ENCODE measurements around the gene NDOR1.

NDOR1 gene

DNA sequence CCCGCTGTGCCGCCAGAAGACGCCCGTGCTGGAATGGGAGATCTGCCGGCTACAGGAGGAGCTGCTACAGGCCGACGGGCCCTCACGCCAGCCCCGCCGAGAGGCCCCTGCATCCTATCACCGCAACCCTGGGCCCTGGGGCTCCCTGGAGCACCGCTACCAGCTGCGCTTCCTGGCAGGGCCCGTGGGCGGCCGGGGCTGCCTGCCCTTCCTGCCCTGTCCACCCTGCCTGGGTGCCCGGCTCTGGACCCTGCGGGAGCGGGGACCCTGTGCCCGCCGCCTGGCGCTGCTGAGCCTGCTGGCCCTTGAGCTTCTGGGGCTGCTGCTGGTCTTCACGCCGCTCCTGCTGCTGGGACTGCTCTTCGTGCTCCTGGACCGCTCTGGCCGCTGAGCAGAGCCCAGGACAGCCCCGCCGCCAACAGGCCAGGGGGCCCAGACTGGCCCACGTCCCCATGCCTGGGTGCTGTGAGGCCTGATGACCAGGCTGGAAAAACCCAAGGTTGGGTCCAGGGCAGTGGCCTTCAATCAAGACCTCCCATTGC, 12.8 kb downstream of the NDOR1 start:
- H3K4me3 ChIP-seq (ENCODE audit: low read length) = no peak overlapping the region
- H3K9me3 ChIP-seq (ENCODE audit: insufficient read depth, low read length) = no peaks in the 10 kb centered on the region
- H3K79me2 ChIP-seq (ENCODE audit: low read length) = no peaks in the 10 kb centered on the region
- no peak overlapping the region for H2AFZ ChIP-seq (ENCODE audit: low read depth, low read length)
- H3K9ac ChIP-seq (ENCODE audit: low read length) = no peak overlapping the region
- no peaks in the 10 kb centered on the region for H3K27me3 ChIP-seq (ENCODE audit: low read depth, low read length)
- TF ChIP-seq, protein P1, sequence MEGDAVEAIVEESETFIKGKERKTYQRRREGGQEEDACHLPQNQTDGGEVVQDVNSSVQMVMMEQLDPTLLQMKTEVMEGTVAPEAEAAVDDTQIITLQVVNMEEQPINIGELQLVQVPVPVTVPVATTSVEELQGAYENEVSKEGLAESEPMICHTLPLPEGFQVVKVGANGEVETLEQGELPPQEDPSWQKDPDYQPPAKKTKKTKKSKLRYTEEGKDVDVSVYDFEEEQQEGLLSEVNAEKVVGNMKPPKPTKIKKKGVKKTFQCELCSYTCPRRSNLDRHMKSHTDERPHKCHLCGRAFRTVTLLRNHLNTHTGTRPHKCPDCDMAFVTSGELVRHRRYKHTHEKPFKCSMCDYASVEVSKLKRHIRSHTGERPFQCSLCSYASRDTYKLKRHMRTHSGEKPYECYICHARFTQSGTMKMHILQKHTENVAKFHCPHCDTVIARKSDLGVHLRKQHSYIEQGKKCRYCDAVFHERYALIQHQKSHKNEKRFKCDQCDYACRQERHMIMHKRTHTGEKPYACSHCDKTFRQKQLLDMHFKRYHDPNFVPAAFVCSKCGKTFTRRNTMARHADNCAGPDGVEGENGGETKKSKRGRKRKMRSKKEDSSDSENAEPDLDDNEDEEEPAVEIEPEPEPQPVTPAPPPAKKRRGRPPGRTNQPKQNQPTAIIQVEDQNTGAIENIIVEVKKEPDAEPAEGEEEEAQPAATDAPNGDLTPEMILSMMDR (IDR thresholded peaks at IDR 0.05; ENCODE audit: low read depth, low read length) = no peak
- no peak for TF ChIP-seq EZH2phosphoT487 (IDR thresholded peaks at IDR 0.05; ENCODE audit: low read depth)
- H3K4me1 ChIP-seq (ENCODE audit: low read length) = peaks cover 3% of the 10 kb centered on the region; the same call in 1 of the 2 replicates
- H4K20me1 ChIP-seq (ENCODE audit: insufficient read depth, low read length) = no peaks in the 10 kb centered on the region
- H3K36me3 ChIP-seq (replicated peaks; ENCODE audit: low read depth, low read length) = no peaks in the 10 kb centered on the region
- H3K27ac ChIP-seq (ENCODE audit: low read length) = no peak overlapping the region
- H3K4me2 ChIP-seq (ENCODE audit: low read length) = no peak overlapping the region

DNA sequence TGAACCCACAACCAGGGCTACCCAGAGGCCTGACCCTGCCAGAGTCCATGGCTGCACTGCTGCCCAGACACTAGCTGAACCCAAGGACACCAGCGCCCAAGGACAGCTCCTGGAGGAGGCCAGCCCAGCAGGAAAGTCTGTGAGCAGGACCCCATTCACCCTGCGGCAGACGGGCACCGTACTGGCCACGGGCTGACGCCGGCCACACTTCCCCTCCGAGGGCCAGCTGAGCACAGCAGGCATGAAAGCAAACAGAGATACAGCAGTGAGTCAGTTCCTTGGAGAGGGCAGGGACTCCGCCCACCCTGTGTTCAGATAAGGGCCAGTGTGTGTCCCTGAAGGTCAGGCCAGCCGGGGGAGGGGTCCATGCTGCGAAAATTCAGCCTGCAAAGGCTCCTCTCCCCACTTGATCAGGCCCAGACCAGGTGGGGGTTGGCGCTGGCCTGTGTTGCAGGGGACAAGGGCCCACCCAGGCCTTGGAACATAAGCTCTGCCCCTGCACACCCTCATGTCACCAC, 13.3 kb downstream of the NDOR1 start:
- H3K36me3 ChIP-seq (replicated peaks; ENCODE audit: low read depth, low read length) = no peaks in the 10 kb centered on the region
- peaks cover 3% of the 10 kb centered on the region; the same call in 1 of the 2 replicates for H3K4me1 ChIP-seq (ENCODE audit: low read length)
- no peaks in the 10 kb centered on the region for H3K27me3 ChIP-seq (ENCODE audit: low read depth, low read length)
- no peak overlapping the region for H3K27ac ChIP-seq (ENCODE audit: low read length)
- H3K4me2 ChIP-seq (ENCODE audit: low read length) = no peak overlapping the region
- no peak overlapping the region for H3K9ac ChIP-seq (ENCODE audit: low read length)
- H3K9me3 ChIP-seq (ENCODE audit: insufficient read depth, low read length) = no peaks in the 10 kb centered on the region
- H4K20me1 ChIP-seq (ENCODE audit: insufficient read depth, low read length) = no peaks in the 10 kb centered on the region
- no peak overlapping the region for H3K4me3 ChIP-seq (ENCODE audit: low read length)
- H3K79me2 ChIP-seq (ENCODE audit: low read length) = no peaks in the 10 kb centered on the region
- TF ChIP-seq, protein P1 (IDR thresholded peaks at IDR 0.05; ENCODE audit: low read depth, low read length) = no peak
- TF ChIP-seq EZH2phosphoT487 (IDR thresholded peaks at IDR 0.05; ENCODE audit: low read depth) = no peak
- no peak overlapping the region for H2AFZ ChIP-seq (ENCODE audit: low read depth, low read length)

DNA sequence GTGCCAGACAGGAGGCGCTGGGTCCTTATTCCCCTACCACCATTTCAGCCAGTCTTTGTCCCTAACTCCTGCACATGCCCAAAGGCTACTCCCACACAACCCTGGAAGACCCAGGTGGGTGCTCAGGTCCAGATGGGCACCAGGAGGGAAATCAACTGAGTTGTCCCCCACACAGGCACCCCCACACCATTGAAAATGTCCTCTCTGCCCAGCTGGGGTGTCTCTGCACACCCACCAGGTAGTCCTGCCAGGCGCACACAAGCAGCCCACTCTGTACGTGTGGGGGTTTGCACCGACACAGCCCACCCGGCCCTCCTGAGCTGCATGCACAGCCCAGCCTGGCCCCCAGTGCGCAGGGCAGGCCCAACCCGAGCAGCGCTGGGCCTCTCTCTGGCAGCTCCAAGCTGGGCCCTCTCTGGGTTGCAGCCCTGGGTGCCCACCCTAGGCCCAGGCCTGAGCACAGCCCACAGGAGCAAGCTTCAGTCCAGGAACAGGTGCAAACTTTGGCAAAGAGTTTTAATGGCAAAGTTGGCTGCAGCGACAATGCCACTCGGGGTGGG, 14.3 kb downstream of the NDOR1 start:
- Histone ChIP-seq H3K4me3 (ENCODE audit: low read length) (no peak overlapping the region), H3K9ac (ENCODE audit: low read length) (no peak overlapping the region), H4K20me1 (ENCODE audit: insufficient read depth, low read length) (no peaks in the 10 kb centered on the region), H3K27me3 (ENCODE audit: low read depth, low read length) (no peaks in the 10 kb centered on the region), H3K36me3 (replicated peaks; ENCODE audit: low read depth, low read length) (no peaks in the 10 kb centered on the region), H3K4me1 (ENCODE audit: low read length) (peaks cover 10% of the 10 kb centered on the region; the same call in 1 of the 2 replicates), H3K79me2 (ENCODE audit: low read length) (no peaks in the 10 kb centered on the region), H2AFZ (ENCODE audit: low read depth, low read length) (no peak overlapping the region), H3K27ac (ENCODE audit: low read length) (no peak overlapping the region), H3K4me2 (ENCODE audit: low read length) (no peak overlapping the region), H3K9me3 (ENCODE audit: insufficient read depth, low read length) (no peaks in the 10 kb centered on the region)
- TF ChIP-seq, protein P1 (IDR thresholded peaks at IDR 0.05; ENCODE audit: low read depth, low read length) = no peak

DNA sequence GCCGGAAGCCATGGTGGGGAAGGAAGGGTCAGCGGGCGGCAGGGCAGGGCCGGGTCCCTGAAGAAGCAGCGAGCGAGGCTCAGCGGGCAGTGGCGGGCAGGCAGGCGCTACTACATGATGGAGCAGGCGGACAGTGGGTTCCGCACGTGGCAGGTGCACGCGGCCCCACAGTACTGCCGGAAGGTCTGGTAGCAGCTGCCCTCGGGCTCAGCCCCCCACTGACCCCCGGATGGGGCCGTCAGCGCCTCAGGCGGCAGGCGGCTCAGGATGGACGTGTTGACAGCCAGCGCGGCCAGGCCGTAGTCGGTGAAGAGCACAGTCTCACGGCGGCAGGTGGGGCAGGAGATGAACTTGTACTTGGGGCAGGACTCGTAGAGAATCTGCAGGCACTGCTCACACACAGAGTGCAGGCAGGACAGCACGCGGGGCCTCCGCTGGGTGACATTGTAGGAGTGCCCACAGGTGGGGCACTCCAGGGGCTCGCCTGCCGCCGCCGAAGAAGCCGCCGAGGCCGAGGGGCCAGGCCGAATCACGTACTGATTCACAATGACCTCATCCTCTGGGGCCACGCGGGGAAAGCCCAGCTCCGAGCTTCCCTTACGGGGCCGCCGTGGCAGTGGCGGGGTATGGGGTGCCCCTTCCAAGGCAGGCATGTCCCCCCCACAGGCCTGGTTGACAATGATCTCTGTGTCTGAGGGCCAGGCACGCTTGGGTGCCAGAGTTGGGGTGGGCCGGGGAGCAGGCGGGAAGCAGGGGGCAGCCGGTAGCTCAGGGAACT, 15.0 kb downstream of the NDOR1 start:
- Histone ChIP-seq H3K79me2 (ENCODE audit: low read length) (no peaks in the 10 kb centered on the region), H4K20me1 (ENCODE audit: insufficient read depth, low read length) (no peaks in the 10 kb centered on the region), H3K9me3 (ENCODE audit: insufficient read depth, low read length) (no peaks in the 10 kb centered on the region), H3K9ac (ENCODE audit: low read length) (no peak overlapping the region), H3K4me3 (ENCODE audit: low read length) (no peak overlapping the region), H3K36me3 (replicated peaks; ENCODE audit: low read depth, low read length) (no peaks in the 10 kb centered on the region), H3K27ac (ENCODE audit: low read length) (no peak overlapping the region), H2AFZ (ENCODE audit: low read depth, low read length) (no peak overlapping the region), H3K4me1 (ENCODE audit: low read length) (peaks cover 10% of the 10 kb centered on the region; the same call in 1 of the 2 replicates), H3K4me2 (ENCODE audit: low read length) (no peak overlapping the region), H3K27me3 (ENCODE audit: low read depth, low read length) (no peaks in the 10 kb centered on the region)
- TF ChIP-seq, protein P1 (IDR thresholded peaks at IDR 0.05; ENCODE audit: low read depth, low read length) = no peak
- no peak for TF ChIP-seq EZH2phosphoT487 (IDR thresholded peaks at IDR 0.05; ENCODE audit: low read depth)
